Astrocyte (in vitro differentiated cells and primary cell): ENCODE results near the gene KCP. TPM values are rescaled to one million over a fixed set of nuclear protein-coding genes. Genes with fewer than 3 reads are reported as not detected.

Experiments
- DNase-seq: peaks from one replicate; pipeline ENCODE4 v3.0.0-alpha.2; 2010; ENCODE audit warnings: low read depth
- FAIRE-seq: peaks from 2 replicates; lab custom pipeline; 2011; peaks lifted over from hg19 to GRCh38; lab: Jason Lieb, UNC
- H2AFZ ChIP-seq: 2 replicates; pipeline ENCODE4 v1.6.0; 2012; ENCODE audit warnings: low read depth, low read length, inconsistent platforms
- H3K27ac ChIP-seq: 2 replicates; pipeline ENCODE4 v1.5.1; 2011; ENCODE audit warnings: low read depth, low read length, inconsistent platforms
- H3K27me3 ChIP-seq: 2 replicates; pipeline ENCODE4 v1.6.0; 2011; ENCODE audit warnings: low read length, inconsistent platforms; ENCODE audit not compliant: insufficient read depth
- H3K36me3 ChIP-seq: 2 replicates; pipeline ENCODE4 v1.5.1; 2011; ENCODE audit warnings: low read length, inconsistent platforms; ENCODE audit not compliant: insufficient read depth
- H3K4me1 ChIP-seq: 2 replicates; pipeline ENCODE4 v1.5.1; 2011; ENCODE audit warnings: low read length, inconsistent platforms; ENCODE audit not compliant: insufficient read depth
- H3K4me2 ChIP-seq: 2 replicates; pipeline ENCODE4 v1.6.0; 2012; ENCODE audit warnings: low read length, inconsistent platforms
- H3K4me3 ChIP-seq: 2 replicates; pipeline ENCODE4 v1.5.1; 2011; ENCODE audit warnings: low read depth, mild to moderate bottlenecking, low read length, inconsistent platforms; ENCODE audit not compliant: insufficient read depth
- H3K79me2 ChIP-seq: 2 replicates; pipeline ENCODE4 v1.6.0; 2012; ENCODE audit warnings: mild to moderate bottlenecking, low read length, inconsistent platforms; ENCODE audit not compliant: insufficient read depth
- H3K9ac ChIP-seq: 2 replicates; pipeline ENCODE4 v1.6.0; 2012; ENCODE audit warnings: mild to moderate bottlenecking, low read length, inconsistent platforms
- H3K9me3 ChIP-seq: 2 replicates; pipeline ENCODE4 v1.5.1; 2012; ENCODE audit warnings: low read depth, mild to moderate bottlenecking, low read length, inconsistent platforms; ENCODE audit not compliant: insufficient read depth
- H4K20me1 ChIP-seq: 2 replicates; pipeline ENCODE4 v1.6.0; 2012; ENCODE audit warnings: low read length, inconsistent platforms; ENCODE audit not compliant: insufficient read depth
- H3K27ac Mint-ChIP-seq: one replicate; pipeline ENCODE4 v1.8.0; 2021; ENCODE audit warnings: mild to moderate bottlenecking, mixed read lengths; ENCODE audit not compliant: unreplicated experiment
- H3K27me3 Mint-ChIP-seq: one replicate; pipeline ENCODE4 v1.8.0; 2021; ENCODE audit warnings: low read depth, mixed read lengths; ENCODE audit not compliant: unreplicated experiment
- H3K36me3 Mint-ChIP-seq: one replicate; pipeline ENCODE4 v1.8.0; 2021; ENCODE audit warnings: low read depth, mixed read lengths; ENCODE audit not compliant: unreplicated experiment
- H3K4me1 Mint-ChIP-seq: one replicate; pipeline ENCODE4 v1.8.0; 2021; ENCODE audit warnings: low read depth, mixed read lengths; ENCODE audit not compliant: unreplicated experiment
- H3K4me3 Mint-ChIP-seq: one replicate; pipeline ENCODE4 v1.8.0; 2021; ENCODE audit warnings: mild to moderate bottlenecking, moderate library complexity, mixed read lengths; ENCODE audit not compliant: unreplicated experiment
- H3K9me3 Mint-ChIP-seq: one replicate; pipeline ENCODE4 v1.8.0; 2021; ENCODE audit warnings: mild to moderate bottlenecking, mixed read lengths; ENCODE audit not compliant: unreplicated experiment
- EZH2 ChIP-seq: IDR thresholded peaks from 2 replicates; pipeline ENCODE4 v1.6.1; 2012; ENCODE audit warnings: mild to moderate bottlenecking, low read length, inconsistent platforms; ENCODE audit not compliant: insufficient read depth
- total RNA-seq: library from RNA; stranded (reverse); gene quantifications from 2 replicates; pipeline ENCODE4 v1.2.1, GENCODE V29; 2021
- TF ChIP-seq, protein P1 (sequence below): IDR thresholded peaks from 2 replicates; pipeline ENCODE4 v1.5.1; 2011; ENCODE audit warnings: low read depth, mild to moderate bottlenecking, inconsistent platforms, low read length, moderate library complexity; ENCODE audit not compliant: insufficient read depth

The KCP gene
- total RNA-seq, 1 donor from 2014 or later = 0.20 TPM

DNA sequence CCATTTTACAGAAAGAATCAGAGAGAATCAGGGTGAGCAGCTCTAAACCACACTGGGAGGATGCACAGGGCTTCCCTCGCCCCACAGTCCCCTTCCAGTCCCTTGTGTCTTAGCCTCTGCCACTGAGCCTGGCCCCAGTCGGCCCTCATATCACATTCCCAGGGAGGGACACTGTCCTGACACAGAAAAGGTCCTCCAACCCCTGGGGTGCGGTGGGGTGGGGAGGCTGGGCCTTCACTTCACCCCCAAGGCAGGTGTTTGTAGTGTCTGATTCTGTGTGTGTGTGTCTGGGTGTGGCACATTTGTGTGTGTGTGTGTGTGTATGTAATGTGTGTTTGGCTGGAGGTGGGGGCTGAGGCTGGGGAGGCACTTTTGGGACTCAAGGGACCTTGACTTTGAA lies 1.8 kb upstream of the KCP start:
- Mint-ChIP-seq H3K27me3 (peaks cover 66% of the 10 kb centered on the region), H3K27ac (no peak overlapping the region), H3K9me3 (no peaks in the 10 kb centered on the region), H3K4me1 (peaks cover 9% of the 10 kb centered on the region), H3K36me3 (peaks cover 2% of the 10 kb centered on the region), H3K4me3 (no peak overlapping the region)
- H3K4me3 ChIP-seq = no peak overlapping the region
- TF ChIP-seq EZH2 = no peak
- TF ChIP-seq, protein P1, sequence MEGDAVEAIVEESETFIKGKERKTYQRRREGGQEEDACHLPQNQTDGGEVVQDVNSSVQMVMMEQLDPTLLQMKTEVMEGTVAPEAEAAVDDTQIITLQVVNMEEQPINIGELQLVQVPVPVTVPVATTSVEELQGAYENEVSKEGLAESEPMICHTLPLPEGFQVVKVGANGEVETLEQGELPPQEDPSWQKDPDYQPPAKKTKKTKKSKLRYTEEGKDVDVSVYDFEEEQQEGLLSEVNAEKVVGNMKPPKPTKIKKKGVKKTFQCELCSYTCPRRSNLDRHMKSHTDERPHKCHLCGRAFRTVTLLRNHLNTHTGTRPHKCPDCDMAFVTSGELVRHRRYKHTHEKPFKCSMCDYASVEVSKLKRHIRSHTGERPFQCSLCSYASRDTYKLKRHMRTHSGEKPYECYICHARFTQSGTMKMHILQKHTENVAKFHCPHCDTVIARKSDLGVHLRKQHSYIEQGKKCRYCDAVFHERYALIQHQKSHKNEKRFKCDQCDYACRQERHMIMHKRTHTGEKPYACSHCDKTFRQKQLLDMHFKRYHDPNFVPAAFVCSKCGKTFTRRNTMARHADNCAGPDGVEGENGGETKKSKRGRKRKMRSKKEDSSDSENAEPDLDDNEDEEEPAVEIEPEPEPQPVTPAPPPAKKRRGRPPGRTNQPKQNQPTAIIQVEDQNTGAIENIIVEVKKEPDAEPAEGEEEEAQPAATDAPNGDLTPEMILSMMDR = no peak
- H3K9ac ChIP-seq = no peak overlapping the region
- H3K27ac ChIP-seq = no peak overlapping the region
- no peak overlapping the region for H2AFZ ChIP-seq
- no peak for FAIRE-seq
- peaks cover 6% of the 10 kb centered on the region for H3K4me1 ChIP-seq
- H4K20me1 ChIP-seq = no peaks in the 10 kb centered on the region
- no peak for DNase-seq
- peaks cover 49% of the 10 kb centered on the region for H3K27me3 ChIP-seq
- H3K4me2 ChIP-seq = no peak overlapping the region
- H3K36me3 ChIP-seq = no peaks in the 10 kb centered on the region
- no peaks in the 10 kb centered on the region for H3K79me2 ChIP-seq
- no peaks in the 10 kb centered on the region for H3K9me3 ChIP-seq

DNA sequence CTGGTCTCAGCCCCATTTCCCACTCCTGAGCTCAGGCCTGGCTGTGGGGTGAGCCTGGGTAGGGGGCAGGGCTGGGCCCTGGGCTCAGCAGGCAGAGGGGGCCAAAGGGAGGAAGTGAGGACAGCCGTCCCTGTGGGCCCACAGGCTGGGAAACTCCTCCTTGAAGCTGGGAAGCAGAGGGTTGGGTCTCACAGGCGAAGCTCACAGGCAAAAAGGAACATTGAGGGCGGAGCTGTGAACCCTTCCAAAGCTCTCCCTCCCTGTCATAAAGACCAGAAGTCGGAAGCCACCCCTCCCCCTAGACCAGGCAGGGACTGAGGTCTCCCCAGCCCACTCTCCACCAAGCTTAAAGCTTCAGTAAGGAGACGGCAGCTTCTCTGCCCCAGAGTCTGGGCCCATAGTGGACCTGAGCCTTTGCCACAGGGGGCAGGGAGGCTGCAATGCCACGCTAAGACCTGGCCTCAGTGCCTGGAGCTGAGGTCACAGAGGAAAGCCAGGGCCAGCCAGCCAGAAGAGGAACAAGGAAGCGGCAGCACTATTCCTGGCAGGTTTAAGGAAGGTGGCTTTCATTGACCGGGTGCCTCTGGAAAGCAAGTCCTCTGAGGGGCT lies 1.0 kb upstream of the KCP start:
- peaks cover 59% of the 10 kb centered on the region for H3K27me3 Mint-ChIP-seq
- no peak overlapping the region for H3K4me3 ChIP-seq

More for the DNA sequence above, 1.0 kb upstream of the KCP start:
- Histone ChIP-seq H3K9ac (no peak overlapping the region), H3K79me2 (no peaks in the 10 kb centered on the region), H3K27ac (no peak overlapping the region), H3K9me3 (no peaks in the 10 kb centered on the region), H2AFZ (no peak overlapping the region), H3K36me3 (no peaks in the 10 kb centered on the region), H3K27me3 (peaks cover 42% of the 10 kb centered on the region), H3K4me1 (peaks cover 6% of the 10 kb centered on the region), H4K20me1 (no peaks in the 10 kb centered on the region), H3K4me2 (no peak overlapping the region)
- Mint-ChIP-seq H3K4me1 (peaks cover 9% of the 10 kb centered on the region), H3K4me3 (no peak overlapping the region), H3K36me3 (peaks cover 2% of the 10 kb centered on the region), H3K27ac (no peak overlapping the region), H3K9me3 (no peaks in the 10 kb centered on the region)
- TF ChIP-seq, protein P1 = no peak
- no peak for TF ChIP-seq EZH2
- no peak for DNase-seq
- no peak for FAIRE-seq
